Stimulated activated CD8-positive, alpha-beta memory T cell treated with anti-CD3 and anti-CD28 coated beads, Interleukin-2, amount 100 ng/mL, for 1 hour (primary cell): Measurements from ENCODE around the gene OTULIN.

ENCODE experiments used
- DNase-seq, 2 donors: peaks; one replicate each; pipeline ENCODE4 v3.0.0-alpha.2; 2020; ENCODE audit warnings: low read depth in 2 of 2

The OTULIN gene

GRCh38 chr5:14668181-14668591 is 3.7 kb downstream of the OTULIN start:
- DNase-seq, result peak in 1 of 2 donors; percentile 33

GRCh38 chr5:14669415-14669814 is 4.9 kb downstream of the OTULIN start:
- DNase-seq, result no peak

- no peak for DNase-seq
These were observed 5.5 kb downstream of the OTULIN start for GRCh38 chr5:14669975-14670374.

- no peak for DNase-seq
These were observed 6.9 kb downstream of the OTULIN start for GRCh38 chr5:14671414-14671813.

- DNase-seq, result no peak
These were observed 7.6 kb downstream of the OTULIN start for GRCh38 chr5:14672082-14672481.

- DNase-seq, result no peak
These were observed 8.2 kb downstream of the OTULIN start for GRCh38 chr5:14672484-14673394.

- DNase-seq, result no peak
These were observed 8.9 kb downstream of the OTULIN start for GRCh38 chr5:14673443-14673842.

- DNase-seq, result no peak
These were observed 10.7 kb downstream of the OTULIN start for GRCh38 chr5:14674983-14675854.

GRCh38 chr5:14675865-14676300 is 11.4 kb downstream of the OTULIN start:
- DNase-seq, result no peak

GRCh38 chr5:14676320-14676719 is 11.8 kb downstream of the OTULIN start:
- no peak for DNase-seq

GRCh38 chr5:14678773-14679334 is 14.3 kb downstream of the OTULIN start:
- DNase-seq, result no peak

GRCh38 chr5:14679595-14679994 is 15.1 kb downstream of the OTULIN start:
- no peak for DNase-seq

GRCh38 chr5:14681236-14681752 is 16.8 kb downstream of the OTULIN start:
- no peak for DNase-seq

- DNase-seq, result no peak
These were observed 19.5 kb downstream of the OTULIN start for GRCh38 chr5:14683906-14684455.

GRCh38 chr5:14684757-14685156 is 20.2 kb downstream of the OTULIN start:
- DNase-seq, result no peak

- DNase-seq, result no peak
These were observed 21.2 kb downstream of the OTULIN start for GRCh38 chr5:14685757-14686156.

GRCh38 chr5:14686517-14686916 is 22.0 kb downstream of the OTULIN start:
- no peak for DNase-seq

GRCh38 chr5:14687023-14687665 is 22.6 kb downstream of the OTULIN start:
- no peak for DNase-seq

GRCh38 chr5:14693070-14693469 is 28.6 kb downstream of the OTULIN start:
- DNase-seq, result no peak

GRCh38 chr5:14695152-14695551 is 30.6 kb downstream of the OTULIN start:
- no peak for DNase-seq

GRCh38 chr5:14696057-14696456 is 31.5 kb downstream of the OTULIN start:
- no peak for DNase-seq
